Measurements from ENCODE around the gene TNFRSF4. TPM values are rescaled to one million over a fixed set of nuclear protein-coding genes. Genes with fewer than 3 reads are reported as not detected.
"Not testable (repeated sequence)": the region's sequence is repeated elsewhere in the genome, so short reads cannot be mapped to it uniquely, and the experiment has no call there.

TNFRSF4 gene
- total RNA-seq, 3 donors from 2014 or later = 0.64 to 2.3 (median 1.6) TPM

DNA sequence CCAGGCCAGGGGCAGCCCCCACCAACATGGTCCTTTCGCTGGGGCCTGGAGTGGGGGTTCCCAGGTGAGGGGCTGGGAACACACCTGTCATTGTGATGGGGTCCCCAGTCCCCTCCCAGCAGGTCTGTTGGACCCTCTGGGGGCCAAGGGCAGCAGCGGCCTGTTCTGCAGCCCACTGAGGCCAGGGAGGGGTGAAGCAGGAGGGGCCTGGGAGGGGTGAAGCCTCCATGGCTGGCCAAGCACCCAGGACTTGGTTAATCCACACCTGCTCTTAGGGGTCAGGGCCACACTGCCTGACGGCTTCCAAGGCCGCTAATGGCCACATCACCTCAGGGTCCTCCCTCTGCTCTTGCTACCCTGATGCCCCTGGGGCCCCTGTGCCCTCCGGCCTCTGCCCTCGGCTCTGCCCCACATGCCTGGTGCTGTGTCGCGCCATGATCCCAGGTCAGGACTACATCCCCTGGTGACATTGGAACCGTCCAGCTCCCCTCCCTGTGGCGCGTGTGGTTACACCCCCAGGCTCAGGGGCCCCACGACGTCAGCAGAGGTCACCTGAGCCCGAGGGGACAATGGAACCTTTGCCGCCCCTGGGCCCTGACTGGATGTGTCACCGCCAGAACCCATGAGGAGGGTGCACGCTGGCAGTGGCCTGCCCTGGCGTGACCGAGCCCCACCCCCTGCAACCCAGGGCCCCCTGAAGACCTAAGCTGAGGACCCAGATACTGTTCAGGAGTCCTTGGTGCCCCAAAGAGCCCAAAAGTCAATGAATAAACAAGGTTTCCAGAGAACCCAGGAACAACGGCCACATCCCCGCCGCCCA lies 14.6 kb downstream of the TNFRSF4 start:
- Histone ChIP-seq H3K9me3 (peaks cover 0 to 4% of the 10 kb centered on the region in 2 donors), H3K4me1 (no peaks in the 10 kb centered on the region), H3K27me3 (no peaks in the 10 kb centered on the region), H3K4me3 (no peak overlapping the region), H3K27ac (no peak overlapping the region), H3K36me3 (no peaks in the 10 kb centered on the region)
- intact Hi-C loops (cut with DNase I; ENCODE audit: low total_unique reads) = no loop called here
- no peak for TF ChIP-seq POLR2AphosphoS5 (IDR thresholded peaks at IDR 0.05)
- no peak for TF ChIP-seq POLR2A (IDR thresholded peaks at IDR 0.05)
- TF ChIP-seq, protein P1, sequence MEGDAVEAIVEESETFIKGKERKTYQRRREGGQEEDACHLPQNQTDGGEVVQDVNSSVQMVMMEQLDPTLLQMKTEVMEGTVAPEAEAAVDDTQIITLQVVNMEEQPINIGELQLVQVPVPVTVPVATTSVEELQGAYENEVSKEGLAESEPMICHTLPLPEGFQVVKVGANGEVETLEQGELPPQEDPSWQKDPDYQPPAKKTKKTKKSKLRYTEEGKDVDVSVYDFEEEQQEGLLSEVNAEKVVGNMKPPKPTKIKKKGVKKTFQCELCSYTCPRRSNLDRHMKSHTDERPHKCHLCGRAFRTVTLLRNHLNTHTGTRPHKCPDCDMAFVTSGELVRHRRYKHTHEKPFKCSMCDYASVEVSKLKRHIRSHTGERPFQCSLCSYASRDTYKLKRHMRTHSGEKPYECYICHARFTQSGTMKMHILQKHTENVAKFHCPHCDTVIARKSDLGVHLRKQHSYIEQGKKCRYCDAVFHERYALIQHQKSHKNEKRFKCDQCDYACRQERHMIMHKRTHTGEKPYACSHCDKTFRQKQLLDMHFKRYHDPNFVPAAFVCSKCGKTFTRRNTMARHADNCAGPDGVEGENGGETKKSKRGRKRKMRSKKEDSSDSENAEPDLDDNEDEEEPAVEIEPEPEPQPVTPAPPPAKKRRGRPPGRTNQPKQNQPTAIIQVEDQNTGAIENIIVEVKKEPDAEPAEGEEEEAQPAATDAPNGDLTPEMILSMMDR (IDR thresholded peaks at IDR 0.05) = no peak
- DNase-seq (ENCODE audit: low spot score in 2 of 2) = no peak

DNA sequence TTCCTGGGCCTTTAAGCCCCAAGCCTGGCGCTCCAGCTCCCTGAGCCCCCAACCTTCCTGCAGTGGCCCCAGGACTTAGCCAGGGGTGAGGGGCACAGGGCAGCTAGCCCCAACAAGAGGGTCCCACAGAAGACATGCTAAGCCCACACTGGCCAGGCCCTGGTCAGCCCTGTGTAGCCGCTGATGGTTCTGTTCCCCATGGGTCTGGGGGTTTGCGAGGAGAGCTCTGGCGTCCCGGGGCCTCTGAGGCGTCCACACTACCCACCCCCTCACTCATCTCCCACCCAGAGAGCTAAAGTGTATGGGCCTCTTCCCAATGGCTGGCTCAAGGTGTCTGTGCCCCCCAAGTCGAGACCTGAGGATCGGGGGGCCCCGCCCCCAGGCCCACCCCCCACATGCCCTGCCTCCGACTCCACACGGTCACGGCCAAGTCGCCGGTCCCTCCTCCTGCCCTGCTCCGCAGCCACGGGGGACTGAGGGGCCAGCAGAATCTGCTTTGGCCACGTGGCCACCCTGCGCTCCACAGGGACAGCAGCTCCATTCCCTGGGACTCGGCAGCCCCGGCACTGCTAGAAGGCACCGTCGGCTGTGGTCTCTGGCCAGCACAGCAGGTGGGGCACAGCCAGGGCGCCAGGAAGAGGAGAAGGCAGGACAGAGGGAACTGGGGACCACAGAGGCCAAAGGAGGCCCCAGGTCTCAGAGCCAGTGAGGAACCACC lies 15.4 kb downstream of the TNFRSF4 start:
- H3K4me3 ChIP-seq = no peak overlapping the region
- no peak for DNase-seq (ENCODE audit: low spot score in 2 of 2)
- no peaks in the 10 kb centered on the region for H3K27me3 ChIP-seq
- H3K36me3 ChIP-seq = no peaks in the 10 kb centered on the region
- intact Hi-C loops (cut with DNase I; ENCODE audit: low total_unique reads) = no loop called here
- no peaks in the 10 kb centered on the region for H3K4me1 ChIP-seq
- TF ChIP-seq POLR2AphosphoS5 (IDR thresholded peaks at IDR 0.05) = no peak
- H3K27ac ChIP-seq = no peak overlapping the region
- H3K9me3 ChIP-seq = peaks cover 0 to 4% of the 10 kb centered on the region in 2 donors

- TF ChIP-seq POLR2AphosphoS5 (IDR thresholded peaks at IDR 0.05) = no peak
- TF ChIP-seq POLR2A (IDR thresholded peaks at IDR 0.05) = no peak
- TF ChIP-seq, protein P1 (IDR thresholded peaks at IDR 0.05) = no peak
- Histone ChIP-seq H3K4me3 (no peak overlapping the region), H3K36me3 (no peaks in the 10 kb centered on the region), H3K9me3 (peaks cover 0 to 4% of the 10 kb centered on the region in 2 donors), H3K27me3 (no peaks in the 10 kb centered on the region), H3K27ac (no peak overlapping the region), H3K4me1 (no peaks in the 10 kb centered on the region)
- no peak for DNase-seq (ENCODE audit: low spot score in 2 of 2)
- intact Hi-C loops (cut with DNase I; ENCODE audit: low total_unique reads) = no loop called here
Observed at GRCh38 chr1:1197551-1198422, 16.2 kb downstream of the TNFRSF4 start.

- Histone ChIP-seq H3K27me3 (no peaks in the 10 kb centered on the region), H3K4me1 (no peaks in the 10 kb centered on the region), H3K4me3 (no peak overlapping the region), H3K36me3 (no peaks in the 10 kb centered on the region), H3K27ac (no peak overlapping the region), H3K9me3 (peaks cover 0 to 4% of the 10 kb centered on the region in 2 donors)
- no peak for DNase-seq (ENCODE audit: low spot score in 2 of 2)
- intact Hi-C loops (cut with DNase I; ENCODE audit: low total_unique reads) = no loop called here
- TF ChIP-seq POLR2A (IDR thresholded peaks at IDR 0.05) (no peak), POLR2AphosphoS5 (IDR thresholded peaks at IDR 0.05) (no peak)
- TF ChIP-seq, protein P1 (IDR thresholded peaks at IDR 0.05) = no peak
Observed at GRCh38 chr1:1197188-1197500, 16.8 kb downstream of the TNFRSF4 start.

GRCh38 chr1:1196431-1197187 lies 17.3 kb downstream of the TNFRSF4 start:
- Histone ChIP-seq H3K27ac (no peak overlapping the region), H3K27me3 (no peaks in the 10 kb centered on the region), H3K4me1 (no peaks in the 10 kb centered on the region), H3K4me3 (no peak overlapping the region), H3K9me3 (peaks cover 0 to 4% of the 10 kb centered on the region in 2 donors), H3K36me3 (no peaks in the 10 kb centered on the region)
- TF ChIP-seq POLR2AphosphoS5 (IDR thresholded peaks at IDR 0.05) (no peak), POLR2A (IDR thresholded peaks at IDR 0.05) (no peak)
- TF ChIP-seq, protein P1 (IDR thresholded peaks at IDR 0.05) = no peak
- no peak for DNase-seq (ENCODE audit: low spot score in 2 of 2)
- intact Hi-C loops (cut with DNase I; ENCODE audit: low total_unique reads) = no loop called here

DNA sequence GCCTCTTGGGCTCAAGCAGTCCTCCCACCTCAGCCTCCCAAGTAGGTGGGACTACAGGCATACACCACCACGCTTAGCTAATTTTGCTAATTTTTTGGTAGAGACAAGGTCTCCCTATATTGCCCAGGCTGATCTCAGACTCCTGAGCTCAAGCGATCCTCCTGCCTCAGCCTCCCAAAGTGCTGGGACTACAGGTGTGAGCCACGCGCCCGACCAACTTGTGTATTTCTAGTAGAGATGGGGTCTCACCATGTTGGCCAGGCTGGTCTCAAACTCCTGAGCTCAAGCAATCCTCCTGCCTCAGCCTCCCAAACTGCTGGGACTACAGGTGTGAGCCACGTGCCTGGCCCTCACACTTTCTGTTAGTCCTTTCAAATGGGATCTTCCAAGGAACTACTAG lies 18.2 kb downstream of the TNFRSF4 start:
- H3K27me3 ChIP-seq; intact Hi-C loops (cut with DNase I; ENCODE audit: low total_unique reads); H3K4me3 ChIP-seq; DNase-seq (ENCODE audit: low spot score in 2 of 2); H3K9me3 ChIP-seq; H3K4me1 ChIP-seq; H3K27ac ChIP-seq; H3K36me3 ChIP-seq: not testable (repeated sequence)
